Testis (tissue), 2 donors: ENCODE data around the gene KYAT1.

ENCODE experiments used
- POLR2A ChIP-seq: fragments of 450-650 bp; IDR thresholded peaks from one replicate; pipeline ENCODE4 v1.6.1; 2017; ENCODE audit warnings: antibody characterized with exemption, mild to moderate bottlenecking, moderate library complexity
- TF ChIP-seq, protein P1 (sequence below), 3 experiments: fragments of 450-650 bp in 2 of 3; fragments of 200-600 bp in 1 of 3; sonication (generic) in 1 of 3; IDR thresholded peaks; one replicate each; pipeline ENCODE4 v1.5.1; 2016 to 2019; ENCODE audit warnings: antibody characterized with exemption in 3 of 3, mild to moderate bottlenecking in 2 of 3, moderate library complexity in 1 of 3

DNA sequence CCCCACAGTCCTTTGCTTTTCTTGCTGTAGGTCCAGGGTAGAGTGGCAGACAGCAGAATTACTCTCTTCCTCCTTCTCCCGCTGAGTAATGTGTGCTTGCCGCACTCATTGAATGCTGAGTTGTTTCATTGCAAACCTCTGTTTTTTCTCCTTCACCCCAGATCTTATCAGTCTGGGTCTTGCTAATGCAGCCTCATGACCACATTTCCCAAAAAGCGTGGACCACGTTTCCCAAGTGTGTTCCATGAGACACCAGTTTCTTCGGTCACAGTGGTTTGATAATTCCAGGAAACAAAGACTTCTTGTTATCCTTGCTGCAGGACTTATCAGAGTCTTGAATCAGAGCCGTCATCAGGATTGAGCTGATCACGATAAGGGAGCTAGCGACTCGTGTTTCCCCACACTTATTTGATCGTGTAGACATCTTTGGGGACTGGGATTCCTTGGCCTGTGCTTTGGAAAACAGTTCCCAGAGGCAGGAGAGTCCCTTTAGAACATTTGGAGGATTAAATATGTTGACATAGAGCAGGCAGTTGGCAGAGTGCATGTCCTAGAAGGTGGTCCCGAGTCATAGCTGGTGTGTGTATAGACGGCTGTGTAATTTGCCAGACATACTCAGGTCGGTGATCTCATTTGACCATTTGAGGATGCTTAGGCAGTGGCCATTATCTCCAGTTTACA, 4.6 kb upstream of the KYAT1 start:
- TF ChIP-seq, protein P1, sequence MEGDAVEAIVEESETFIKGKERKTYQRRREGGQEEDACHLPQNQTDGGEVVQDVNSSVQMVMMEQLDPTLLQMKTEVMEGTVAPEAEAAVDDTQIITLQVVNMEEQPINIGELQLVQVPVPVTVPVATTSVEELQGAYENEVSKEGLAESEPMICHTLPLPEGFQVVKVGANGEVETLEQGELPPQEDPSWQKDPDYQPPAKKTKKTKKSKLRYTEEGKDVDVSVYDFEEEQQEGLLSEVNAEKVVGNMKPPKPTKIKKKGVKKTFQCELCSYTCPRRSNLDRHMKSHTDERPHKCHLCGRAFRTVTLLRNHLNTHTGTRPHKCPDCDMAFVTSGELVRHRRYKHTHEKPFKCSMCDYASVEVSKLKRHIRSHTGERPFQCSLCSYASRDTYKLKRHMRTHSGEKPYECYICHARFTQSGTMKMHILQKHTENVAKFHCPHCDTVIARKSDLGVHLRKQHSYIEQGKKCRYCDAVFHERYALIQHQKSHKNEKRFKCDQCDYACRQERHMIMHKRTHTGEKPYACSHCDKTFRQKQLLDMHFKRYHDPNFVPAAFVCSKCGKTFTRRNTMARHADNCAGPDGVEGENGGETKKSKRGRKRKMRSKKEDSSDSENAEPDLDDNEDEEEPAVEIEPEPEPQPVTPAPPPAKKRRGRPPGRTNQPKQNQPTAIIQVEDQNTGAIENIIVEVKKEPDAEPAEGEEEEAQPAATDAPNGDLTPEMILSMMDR (IDR thresholded peaks at IDR 0.05): no peak
- no peak for TF ChIP-seq POLR2A
